CD4-positive, alpha-beta T cell treated with Interleukin-6 for 4 hours (primary cell): ENCODE results near the gene TCF7L2.

Source experiments
- DNase-seq: peaks from one replicate; pipeline ENCODE4 v3.0.0-alpha.2; 2020; ENCODE audit warnings: mixed read lengths

The TCF7L2 gene

DNA sequence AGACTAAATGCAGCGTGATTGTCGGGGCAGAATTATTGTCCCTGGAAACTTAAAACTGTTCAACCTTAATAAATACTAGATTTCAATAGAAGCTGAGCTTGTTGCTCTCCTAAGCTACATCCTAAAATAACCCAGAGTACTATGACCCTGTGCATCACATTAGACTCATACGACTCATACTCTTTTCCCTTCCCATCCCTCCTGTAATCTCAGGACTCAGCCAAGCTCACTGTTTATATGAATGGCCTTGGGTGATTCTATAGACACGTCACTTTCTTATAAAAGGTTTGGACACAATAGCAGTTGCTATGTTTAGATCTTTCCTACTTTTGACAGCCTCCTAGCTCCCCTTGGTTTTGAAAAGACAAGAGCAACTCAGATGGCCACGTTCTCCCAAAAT is 17.2 kb downstream of the TCF7L2 start:
- DNase-seq = no peak

- no peak for DNase-seq
These were observed 19.1 kb downstream of the TCF7L2 start for GRCh38 chr10:112969131-112969530.

- DNase-seq = no peak
These were observed 19.5 kb downstream of the TCF7L2 start for GRCh38 chr10:112969542-112969941.

- no peak for DNase-seq
These were observed 20.0 kb downstream of the TCF7L2 start for GRCh38 chr10:112970021-112970420.

- DNase-seq = no peak
These were observed 22.6 kb downstream of the TCF7L2 start for GRCh38 chr10:112972606-112973005.

GRCh38 chr10:112973046-112973445 is 23.0 kb downstream of the TCF7L2 start:
- DNase-seq = no peak

GRCh38 chr10:112973805-112974204 is 23.8 kb downstream of the TCF7L2 start:
- DNase-seq = no peak

- DNase-seq = no peak
These were observed 27.4 kb downstream of the TCF7L2 start for GRCh38 chr10:112977426-112977898.

DNA sequence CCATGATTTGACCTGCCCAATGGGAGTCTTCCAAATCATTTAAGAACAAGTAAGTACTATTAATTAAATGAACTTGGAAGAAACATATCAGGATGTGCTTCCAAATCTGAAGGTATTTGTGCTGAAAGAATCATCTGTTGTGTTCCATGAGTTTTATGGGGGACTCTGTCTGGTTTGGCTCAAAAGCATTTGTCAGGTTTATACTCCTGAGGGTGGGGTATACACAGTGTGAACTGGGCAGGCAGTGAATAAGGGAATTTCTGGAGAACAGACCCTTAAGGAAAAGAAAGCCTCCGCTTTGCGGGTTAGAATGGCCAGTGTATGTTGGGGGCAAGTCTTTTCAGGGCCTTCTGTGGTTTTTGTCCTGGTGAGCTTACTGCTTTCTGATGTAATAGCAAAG is 29.9 kb downstream of the TCF7L2 start:
- no peak for DNase-seq

DNA sequence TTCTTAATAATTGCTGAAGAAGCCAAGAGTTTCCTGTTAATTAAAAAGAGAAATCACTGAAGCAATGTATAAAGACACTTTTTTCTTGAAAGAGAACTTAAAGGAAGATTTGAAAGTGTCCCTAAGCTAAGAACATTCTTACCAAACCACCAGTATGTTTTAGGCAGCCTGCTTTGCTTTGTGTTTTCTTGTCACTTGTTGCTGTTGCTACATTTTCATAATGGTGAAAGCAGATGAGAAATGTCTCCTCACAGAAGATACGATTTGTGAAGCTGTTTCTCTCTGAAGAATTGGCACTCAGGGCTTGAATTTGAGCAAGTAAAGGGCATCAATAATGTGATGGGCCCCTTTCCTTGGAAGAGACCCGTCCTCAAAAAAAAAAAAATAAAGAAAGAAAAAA is 30.9 kb downstream of the TCF7L2 start:
- no peak for DNase-seq

DNA sequence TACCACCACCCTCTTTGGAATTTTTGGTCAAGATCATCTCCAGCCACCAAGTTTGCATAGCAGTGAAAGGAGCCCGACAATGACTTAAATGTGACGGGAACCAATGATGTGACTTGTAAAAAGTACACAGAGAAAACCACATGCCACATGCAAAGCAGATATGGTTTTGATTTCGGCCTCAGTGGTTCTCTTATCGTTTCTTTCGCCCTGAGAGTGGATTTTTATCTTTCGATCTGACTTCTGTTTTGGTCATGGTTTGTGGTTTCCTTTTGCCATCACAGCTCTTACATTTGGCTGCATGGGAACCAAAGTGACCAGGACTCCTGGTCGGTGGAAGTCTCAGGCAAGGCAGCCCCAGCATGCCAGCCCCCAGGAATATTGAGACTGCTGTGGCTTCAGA is 31.5 kb downstream of the TCF7L2 start:
- DNase-seq = no peak

GRCh38 chr10:112983444-112984056 is 33.5 kb downstream of the TCF7L2 start:
- no peak for DNase-seq

GRCh38 chr10:112984756-112985155 is 34.7 kb downstream of the TCF7L2 start:
- no peak for DNase-seq

DNA sequence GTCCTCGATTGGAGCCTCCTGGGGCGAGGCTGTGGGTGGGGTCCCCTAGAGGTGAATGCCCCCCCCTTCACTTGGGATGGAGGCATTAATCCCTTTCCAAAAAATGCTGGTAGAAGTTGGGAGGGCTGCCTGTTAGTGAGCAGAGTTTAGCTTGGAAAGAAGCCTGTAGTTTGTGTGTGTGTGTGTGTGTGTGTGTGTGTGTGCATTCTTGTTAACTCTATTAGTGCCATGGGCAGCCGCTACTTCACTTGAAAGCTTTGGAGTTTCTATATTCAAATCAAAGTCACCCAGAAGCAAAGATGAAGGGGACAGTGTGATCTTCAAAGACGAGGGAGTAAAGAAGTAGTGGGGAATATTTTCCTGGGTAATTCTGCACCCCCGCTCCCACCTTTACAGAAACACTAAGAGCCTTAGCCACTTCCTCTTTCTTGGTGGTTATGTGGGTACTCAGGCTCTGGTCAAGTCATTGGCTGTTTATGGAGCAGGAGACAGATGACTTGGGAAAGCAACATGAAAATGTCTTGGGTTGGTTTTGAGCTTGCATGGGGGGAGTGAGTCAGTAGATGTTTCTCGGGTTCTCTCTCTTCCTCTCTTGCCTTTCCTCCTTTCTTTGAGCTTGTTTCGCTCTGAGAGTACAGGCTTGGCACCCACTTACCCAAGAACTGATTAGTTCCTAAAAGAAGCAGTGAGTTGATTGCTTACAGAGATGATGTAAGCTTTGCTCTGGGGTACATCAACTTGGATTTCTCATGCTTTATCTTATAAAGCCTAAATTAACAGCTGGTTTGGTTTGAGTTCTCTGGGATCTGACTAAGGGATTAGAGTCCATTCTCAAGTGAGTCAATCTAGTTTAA is 35.9 kb downstream of the TCF7L2 start:
- no peak for DNase-seq

DNA sequence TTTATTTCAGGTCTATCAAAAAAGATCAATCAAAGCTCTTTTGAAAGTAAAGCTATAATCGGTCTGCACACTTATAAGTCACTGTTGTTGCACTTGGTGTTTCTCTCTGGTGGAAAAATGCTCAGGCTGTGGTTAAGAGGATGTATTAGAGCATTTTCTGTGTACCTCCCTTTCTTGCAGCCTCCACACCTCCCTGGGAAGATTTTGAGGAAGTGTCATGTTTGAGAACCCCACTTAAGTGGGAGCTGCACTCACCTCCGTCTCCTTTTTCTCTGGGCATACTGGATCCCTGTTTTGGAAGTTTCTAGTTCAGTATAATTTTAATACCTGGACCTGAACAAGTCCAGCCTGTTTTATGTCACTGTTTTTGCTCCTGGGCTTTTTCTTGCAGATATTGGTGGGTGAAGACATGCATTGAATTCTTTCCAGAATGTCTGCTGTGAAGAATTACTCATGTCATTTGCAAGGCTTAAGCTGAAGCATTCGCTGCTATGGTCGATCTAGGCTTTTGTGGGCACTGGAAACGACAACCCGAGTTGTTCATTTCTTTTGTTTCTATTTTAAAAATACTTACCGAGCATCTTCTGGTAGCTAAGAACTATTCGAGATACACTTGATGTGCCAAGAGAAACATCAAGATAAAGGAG is 36.6 kb downstream of the TCF7L2 start:
- no peak for DNase-seq

GRCh38 chr10:112988839-112989406 is 38.9 kb downstream of the TCF7L2 start:
- DNase-seq = no peak

GRCh38 chr10:112989826-112990225 is 39.8 kb downstream of the TCF7L2 start:
- DNase-seq = no peak

DNA sequence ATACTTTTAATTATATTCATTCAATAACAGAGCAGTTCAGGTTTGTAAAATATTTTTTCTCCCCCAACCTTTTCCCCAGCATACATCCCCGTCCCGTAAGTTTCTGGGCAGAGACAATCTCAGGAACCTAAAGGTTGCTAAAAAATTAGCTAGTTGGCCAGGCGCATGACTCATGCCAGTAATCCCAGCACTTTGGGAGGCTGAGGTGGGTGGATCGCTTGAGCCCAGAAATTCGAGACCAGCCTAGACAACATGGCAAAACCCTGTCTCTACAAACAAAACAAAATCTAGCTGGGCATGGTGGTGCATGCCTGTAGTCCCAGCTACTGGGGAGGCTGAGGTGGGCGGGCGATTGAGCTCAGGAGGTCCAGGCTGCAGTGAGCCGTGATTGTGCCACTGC is 40.2 kb downstream of the TCF7L2 start:
- DNase-seq = no peak

DNA sequence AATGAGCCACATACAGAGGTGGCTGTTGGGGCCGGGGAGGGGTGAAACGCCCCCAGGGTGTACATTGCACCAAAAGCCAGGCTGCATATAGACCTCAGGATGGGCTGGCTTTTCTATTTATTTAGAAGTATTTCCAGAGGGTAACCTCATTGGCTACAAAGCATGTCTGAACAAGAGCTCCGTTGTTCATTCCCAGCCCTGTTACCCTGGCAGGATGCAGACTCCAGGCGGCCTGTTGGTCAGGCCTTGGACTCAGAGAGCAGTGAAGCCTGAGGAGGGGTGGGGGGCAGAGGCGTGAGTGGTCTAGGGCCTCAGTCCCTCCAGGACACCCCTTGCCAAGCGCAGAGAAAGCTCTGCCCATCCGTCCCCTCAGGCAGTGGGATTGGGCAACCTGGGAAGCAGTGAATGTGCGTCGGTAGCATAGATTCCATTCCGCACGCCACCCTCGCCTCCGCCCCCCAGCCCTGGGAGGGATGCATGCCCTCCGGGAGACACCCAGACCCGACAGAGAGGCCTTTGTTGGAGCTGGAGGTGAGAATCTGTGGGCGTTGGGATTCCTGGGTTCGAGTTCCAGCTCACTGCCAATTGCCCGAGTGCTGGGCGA is 41.9 kb downstream of the TCF7L2 start:
- no peak for DNase-seq

DNA sequence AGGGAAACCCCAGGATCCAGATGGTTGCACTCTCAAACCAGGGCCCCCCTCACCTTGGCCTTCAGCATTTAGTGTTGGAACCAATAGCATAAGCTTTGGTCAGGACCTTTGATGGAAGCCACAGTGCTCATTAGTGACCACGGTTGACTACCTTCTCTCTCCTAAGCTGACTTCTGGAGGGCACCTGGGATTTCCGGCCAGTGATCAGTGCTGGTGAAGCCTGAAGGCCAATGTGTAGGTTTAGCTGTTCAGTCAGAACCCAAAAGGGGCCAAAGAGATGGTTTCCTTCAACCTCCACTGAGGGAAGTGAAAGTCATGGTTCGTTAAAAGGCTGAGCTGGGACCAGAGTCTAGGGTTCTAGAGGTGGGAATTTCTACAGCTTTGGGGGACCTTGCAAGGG is 46.4 kb downstream of the TCF7L2 start:
- DNase-seq = no peak

DNA sequence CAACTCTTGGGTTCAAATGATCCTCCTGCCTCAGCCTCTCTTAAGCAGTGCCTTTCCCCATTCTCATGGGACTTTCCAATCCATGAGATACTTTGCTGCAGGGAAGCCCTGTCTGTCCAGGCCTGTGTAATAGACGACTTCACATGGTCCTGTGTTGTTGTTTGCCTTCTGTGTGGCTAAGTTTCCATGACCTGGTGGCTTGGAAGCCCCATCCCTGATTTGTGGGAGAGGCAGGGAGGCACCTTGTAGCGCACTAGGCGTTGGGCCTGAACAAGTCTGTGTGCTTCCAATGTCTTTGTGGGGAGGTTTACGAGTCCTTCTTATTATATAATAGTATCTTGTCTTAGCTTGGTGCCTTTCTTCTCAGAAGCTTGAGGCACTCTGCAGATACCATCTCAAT is 49.1 kb downstream of the TCF7L2 start:
- DNase-seq = no peak

DNA sequence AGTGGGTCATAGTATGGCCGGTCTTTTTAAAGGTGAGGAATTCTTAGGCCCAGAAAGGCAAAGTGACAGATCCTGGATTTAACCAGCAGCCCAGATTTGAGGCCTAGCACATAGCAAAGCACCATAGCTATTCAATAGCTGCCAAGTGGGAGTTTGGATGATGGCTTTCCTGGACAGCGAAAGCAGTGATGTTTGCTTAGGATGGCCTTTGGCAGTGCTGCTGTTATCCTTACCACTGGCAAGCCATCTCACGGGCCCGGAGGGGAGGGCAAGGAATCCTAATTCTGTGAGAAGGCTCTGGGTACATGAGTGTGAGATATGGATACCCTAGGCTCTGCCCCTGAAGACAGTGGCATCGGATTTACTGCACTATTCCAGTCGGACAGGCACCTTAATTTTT is 50.4 kb downstream of the TCF7L2 start:
- no peak for DNase-seq
